BJ (cell line): ENCODE results near the gene TAPBPL. TPM values are rescaled to one million over a fixed set of nuclear protein-coding genes. Genes with fewer than 3 reads are reported as not detected.
A peak's percentile ranks its signal among the peaks of the same experiment; 100 is the strongest.

Source experiments
- CTCF ChIA-PET: fragments of 350-600 bp; formaldehyde crosslinking; extraction: SDS; loops from one replicate; lab custom pipeline; 2021; ENCODE audit warnings: antibody characterized with exemption, inconsistent platforms; lab: Yijun Ruan, JAX
- POLR2A ChIA-PET: fragments of 300-600 bp; sonication (Branson Sonifier 250); formaldehyde crosslinking; extraction: SDS; loops from one replicate; lab custom pipeline; 2021; ENCODE audit warnings: antibody characterized with exemption; lab: Charles Lee
- DNase-seq: peaks from one replicate; pipeline ENCODE4 v3.0.0-alpha.2; 2011; ENCODE audit warnings: low read depth
- H3K27me3 ChIP-seq: 2 replicates; pipeline ENCODE4 v1.6.0; 2011; ENCODE audit warnings: low read length; ENCODE audit not compliant: control insufficient read depth, insufficient read depth
- H3K36me3 ChIP-seq: 2 replicates; pipeline ENCODE4 v1.5.1; 2011; ENCODE audit warnings: low read length; ENCODE audit not compliant: control insufficient read depth, insufficient read depth
- H3K4me3 ChIP-seq: 2 replicates; pipeline ENCODE4 v1.5.1; 2011; ENCODE audit warnings: low read depth, mild to moderate bottlenecking, control low read depth, low read length
- polyA plus RNA-seq: library from polyadenylated mRNA; depleted of rRNA; stranded (reverse); fragments of >200 nt; gene quantifications from 2 replicates; pipeline ENCODE4 v1.2.3, GENCODE V29; 2011
- TF ChIP-seq, protein P1 (sequence below): IDR thresholded peaks from 2 replicates; pipeline ENCODE4 v1.5.1; 2011; ENCODE audit warnings: low read depth, mild to moderate bottlenecking, control low read depth, inconsistent platforms, low read length, moderate library complexity; ENCODE audit not compliant: insufficient read depth

TAPBPL gene
- polyA plus RNA-seq, 1 experiment = 25.8 TPM

DNA sequence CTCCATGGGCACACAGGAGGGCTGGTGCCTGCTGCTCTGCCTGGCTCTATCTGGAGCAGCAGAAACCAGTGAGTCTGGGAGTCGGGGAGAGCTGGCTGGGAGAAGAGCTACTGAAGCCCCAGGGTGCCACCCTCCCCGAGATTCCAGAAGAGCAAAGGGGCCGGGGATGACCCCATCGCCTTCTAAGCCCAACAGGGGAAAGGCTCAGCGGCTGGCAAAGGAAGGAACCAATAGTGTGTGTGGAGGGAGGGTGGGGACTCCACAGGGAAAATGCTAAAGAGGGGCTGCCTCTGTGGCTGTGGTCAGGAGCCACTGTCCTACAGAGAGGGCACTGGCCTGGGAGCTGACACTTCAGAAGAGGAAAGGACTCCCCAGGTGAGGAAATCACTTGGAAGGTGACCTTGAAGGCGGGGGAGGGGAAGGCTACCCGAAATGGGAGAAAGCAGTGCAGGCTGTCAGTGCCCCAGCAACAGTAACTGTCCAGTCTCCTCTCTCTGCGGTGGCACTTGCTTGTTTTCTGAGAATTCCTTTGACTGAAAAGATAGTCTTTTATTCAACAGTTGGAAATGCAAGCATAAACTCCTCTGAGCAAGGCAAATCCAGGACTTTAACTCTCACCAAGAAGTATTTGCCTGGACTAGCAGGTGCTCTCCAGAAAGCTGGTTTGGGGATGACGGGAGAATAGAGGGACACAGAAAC lies 552 bp downstream of the TAPBPL start:
- Histone ChIP-seq H3K4me3 (peak overlapping the region; percentile 44), H3K27me3 (no peaks in the 10 kb centered on the region), H3K36me3 (peaks cover 5% of the 10 kb centered on the region)
- DNase-seq = no peak
- CTCF ChIA-PET = interaction anchor here (1.2 to 3.0 kb wide), 5 partner anchors 13 to 132 kb away, joined by 3 to 27 read pairs (median 4); no protein-coding TSS in a partner anchor
- POLR2A ChIA-PET = interaction anchor here (0.5 to 1.2 kb wide), 3 partner anchors 10 to 133 kb away, joined by 3 to 9 read pairs (median 3); partner anchors contain the start of gene VAMP1
- TF ChIP-seq, protein P1, sequence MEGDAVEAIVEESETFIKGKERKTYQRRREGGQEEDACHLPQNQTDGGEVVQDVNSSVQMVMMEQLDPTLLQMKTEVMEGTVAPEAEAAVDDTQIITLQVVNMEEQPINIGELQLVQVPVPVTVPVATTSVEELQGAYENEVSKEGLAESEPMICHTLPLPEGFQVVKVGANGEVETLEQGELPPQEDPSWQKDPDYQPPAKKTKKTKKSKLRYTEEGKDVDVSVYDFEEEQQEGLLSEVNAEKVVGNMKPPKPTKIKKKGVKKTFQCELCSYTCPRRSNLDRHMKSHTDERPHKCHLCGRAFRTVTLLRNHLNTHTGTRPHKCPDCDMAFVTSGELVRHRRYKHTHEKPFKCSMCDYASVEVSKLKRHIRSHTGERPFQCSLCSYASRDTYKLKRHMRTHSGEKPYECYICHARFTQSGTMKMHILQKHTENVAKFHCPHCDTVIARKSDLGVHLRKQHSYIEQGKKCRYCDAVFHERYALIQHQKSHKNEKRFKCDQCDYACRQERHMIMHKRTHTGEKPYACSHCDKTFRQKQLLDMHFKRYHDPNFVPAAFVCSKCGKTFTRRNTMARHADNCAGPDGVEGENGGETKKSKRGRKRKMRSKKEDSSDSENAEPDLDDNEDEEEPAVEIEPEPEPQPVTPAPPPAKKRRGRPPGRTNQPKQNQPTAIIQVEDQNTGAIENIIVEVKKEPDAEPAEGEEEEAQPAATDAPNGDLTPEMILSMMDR = no peak

DNA sequence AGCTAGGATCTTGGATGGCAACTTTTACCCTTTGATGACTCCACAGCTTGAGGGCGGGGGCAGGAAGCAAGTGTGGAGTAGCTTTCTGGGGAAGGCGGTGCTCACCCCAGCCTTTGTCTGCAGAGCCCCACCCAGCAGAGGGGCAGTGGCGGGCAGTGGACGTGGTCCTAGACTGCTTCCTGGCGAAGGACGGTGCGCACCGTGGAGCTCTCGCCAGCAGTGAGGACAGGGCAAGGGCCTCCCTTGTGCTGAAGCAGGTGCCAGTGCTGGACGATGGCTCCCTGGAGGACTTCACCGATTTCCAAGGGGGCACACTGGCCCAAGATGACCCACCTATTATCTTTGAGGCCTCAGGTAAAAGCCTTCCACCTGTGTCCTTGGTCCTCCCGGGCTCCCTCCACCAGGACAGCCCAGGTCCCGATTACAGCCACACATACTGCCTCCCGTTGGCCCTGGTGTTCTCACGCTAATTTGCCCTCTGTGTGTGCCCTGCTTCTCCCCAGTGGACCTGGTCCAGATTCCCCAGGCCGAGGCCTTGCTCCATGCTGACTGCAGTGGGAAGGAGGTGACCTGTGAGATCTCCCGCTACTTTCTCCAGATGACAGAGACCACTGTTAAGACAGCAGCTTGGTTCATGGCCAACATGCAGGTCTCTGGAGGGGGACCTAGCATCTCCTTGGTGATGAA lies 1.2 kb downstream of the TAPBPL start:
- Histone ChIP-seq H3K36me3 (peaks cover 7% of the 10 kb centered on the region), H3K27me3 (no peaks in the 10 kb centered on the region), H3K4me3 (peak overlapping the region; percentile 44)
- ChIA-PET CTCF (interaction anchor here (1.5 to 3.0 kb wide), 2 partner anchors 12 to 29 kb away, joined by 4 to 27 read pairs; no protein-coding TSS in a partner anchor), POLR2A (interaction anchor here (1.2 kb wide), 1 partner anchor 18 kb away, joined by 3 read pairs; the partner anchor contains the start of gene VAMP1)
- TF ChIP-seq, protein P1 = no peak
- DNase-seq = no peak

DNA sequence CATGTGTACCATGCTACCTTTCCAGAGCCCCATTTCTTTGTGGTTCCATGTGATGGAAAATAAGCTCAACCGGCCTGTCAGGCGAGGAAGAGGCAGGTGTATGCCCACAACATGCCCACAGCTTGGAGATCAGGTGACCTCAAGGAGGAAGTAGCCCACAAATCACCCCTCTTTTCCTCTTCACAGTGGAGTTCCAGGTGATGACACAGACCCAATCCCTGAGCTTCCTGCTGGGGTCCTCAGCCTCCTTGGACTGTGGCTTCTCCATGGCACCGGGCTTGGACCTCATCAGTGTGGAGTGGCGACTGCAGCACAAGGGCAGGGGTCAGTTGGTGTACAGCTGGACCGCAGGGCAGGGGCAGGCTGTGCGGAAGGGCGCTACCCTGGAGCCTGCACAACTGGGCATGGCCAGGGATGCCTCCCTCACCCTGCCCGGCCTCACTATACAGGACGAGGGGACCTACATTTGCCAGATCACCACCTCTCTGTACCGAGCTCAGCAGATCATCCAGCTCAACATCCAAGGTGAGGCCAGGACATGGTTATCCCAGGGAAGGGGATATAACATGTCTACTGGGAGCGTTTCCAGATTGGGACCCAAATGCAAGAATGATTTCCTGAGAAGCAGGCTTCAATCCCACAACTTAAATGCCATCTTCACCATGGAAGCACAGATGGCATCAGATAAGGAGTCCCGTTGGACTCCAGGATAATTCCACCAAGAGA lies 5.5 kb downstream of the TAPBPL start:
- DNase-seq = no peak
- H3K27me3 ChIP-seq = no peaks in the 10 kb centered on the region
- H3K4me3 ChIP-seq = no peak overlapping the region
- POLR2A ChIA-PET = no interaction called here
- CTCF ChIA-PET = interaction anchor here (0.8 to 1.8 kb wide), 4 partner anchors 8 to 133 kb away, joined by 3 to 16 read pairs (median 4); no protein-coding TSS in a partner anchor
- TF ChIP-seq, protein P1 = no peak
- H3K36me3 ChIP-seq = peaks cover 29% of the 10 kb centered on the region

DNA sequence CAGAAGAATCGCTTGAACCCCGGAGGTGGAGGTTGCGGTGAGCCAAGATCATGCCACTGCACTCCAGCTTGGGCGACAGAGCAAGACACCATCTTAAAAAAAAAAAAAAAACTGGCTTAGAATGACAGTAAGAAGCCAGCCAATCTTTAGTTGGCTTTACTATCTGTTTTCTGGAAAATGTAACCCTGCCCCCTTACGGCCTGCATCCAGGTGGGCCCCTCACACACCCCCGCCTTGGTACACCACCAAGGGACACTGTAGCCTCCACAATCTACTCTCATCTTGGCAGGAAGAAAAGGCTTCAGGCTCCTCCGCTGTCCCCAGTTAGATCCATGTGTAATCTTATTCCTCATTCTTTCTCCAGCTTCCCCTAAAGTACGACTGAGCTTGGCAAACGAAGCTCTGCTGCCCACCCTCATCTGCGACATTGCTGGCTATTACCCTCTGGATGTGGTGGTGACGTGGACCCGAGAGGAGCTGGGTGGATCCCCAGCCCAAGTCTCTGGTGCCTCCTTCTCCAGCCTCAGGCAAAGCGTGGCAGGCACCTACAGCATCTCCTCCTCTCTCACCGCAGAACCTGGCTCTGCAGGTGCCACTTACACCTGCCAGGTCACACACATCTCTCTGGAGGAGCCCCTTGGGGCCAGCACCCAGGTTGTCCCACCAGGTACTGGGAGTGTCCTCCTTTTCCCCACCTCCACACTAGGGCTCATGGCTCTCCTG lies 6.6 kb downstream of the TAPBPL start:
- H3K36me3 ChIP-seq = peaks cover 34% of the 10 kb centered on the region
- no peak overlapping the region for H3K4me3 ChIP-seq
- CTCF ChIA-PET = interaction anchor here (1.0 to 1.4 kb wide), 3 partner anchors 12 to 80 kb away, joined by 4 to 8 read pairs (median 4); partner anchors contain the start of gene VAMP1
- no peak for DNase-seq
- POLR2A ChIA-PET = no interaction called here
- TF ChIP-seq, protein P1 = no peak
- H3K27me3 ChIP-seq = no peaks in the 10 kb centered on the region
